Stimulated activated CD8-positive, alpha-beta memory T cell treated with anti-CD3 and anti-CD28 coated beads, Interleukin-7, amount 100 ng/mL, for 48 hours (primary cell): ENCODE results near the gene MAP7D2.
A peak's percentile ranks its signal among the peaks of the same experiment; 100 is the strongest.
"Not testable (repeated sequence)": the region's sequence is repeated elsewhere in the genome, so short reads cannot be mapped to it uniquely, and the experiment has no call there.

Source experiments
- DNase-seq, 2 donors: peaks; one replicate each; pipeline ENCODE4 v3.0.0-alpha.2; 2020; ENCODE audit warnings: low read depth in 1 of 2; ENCODE audit errors: extremely low read depth in 1 of 2

MAP7D2 gene

DNA sequence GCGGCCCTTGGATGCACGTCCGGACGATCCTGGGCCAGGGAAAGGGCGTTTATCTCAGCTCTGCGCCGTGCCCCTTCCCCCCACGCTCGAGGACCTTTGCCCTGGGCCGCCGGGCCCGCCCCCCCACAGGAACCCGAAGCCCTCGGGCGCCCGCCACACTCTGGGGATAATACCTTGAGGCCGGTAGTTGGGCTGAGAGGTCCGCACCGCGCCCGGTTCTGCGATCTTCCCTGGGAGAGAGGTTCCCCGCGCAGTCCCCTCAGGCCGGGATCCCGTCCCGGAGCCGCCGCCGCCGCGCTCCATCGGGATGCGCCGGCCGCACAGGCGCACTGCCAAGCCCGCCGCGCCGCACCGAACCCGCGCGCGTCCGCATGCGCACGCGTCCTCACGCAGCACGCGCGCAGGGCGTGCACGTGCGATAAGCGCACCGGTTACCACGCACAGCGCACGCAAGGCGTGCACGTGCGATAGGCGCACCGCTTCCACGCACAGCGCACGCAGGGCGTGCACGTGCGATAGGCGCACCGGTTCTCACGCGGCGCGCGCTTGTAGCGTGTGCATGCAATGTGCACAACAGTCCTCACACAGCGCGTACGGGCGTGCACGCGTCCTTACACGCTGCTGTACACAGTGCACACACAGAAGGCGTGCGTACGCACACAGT lies at the start of gene MAP7D2:
MAP7D2 (minus strand) TSS at position 331 of the 664 bp plus-strand sequence; CDS start at position 303, 28 bp downstream.
- DNase-seq: no peak

DNA sequence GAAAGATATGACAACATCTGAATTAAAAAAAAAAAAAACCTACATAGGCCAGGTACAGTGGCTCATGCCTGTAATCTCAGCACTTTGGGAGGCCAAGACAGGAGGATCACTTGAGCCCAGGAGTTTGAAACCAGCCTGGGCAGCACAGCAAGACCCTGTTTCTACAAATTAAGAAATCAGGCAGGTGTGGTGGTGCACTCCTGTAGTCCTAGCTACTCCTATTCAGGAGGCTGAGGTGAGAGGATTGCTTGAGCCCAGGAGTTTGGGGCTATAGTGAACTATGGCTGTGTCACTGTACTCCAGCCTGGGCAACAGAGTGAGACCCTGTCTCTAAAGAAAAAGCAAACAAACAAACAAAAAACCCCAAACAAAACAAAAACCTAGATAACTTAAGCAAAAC lies 45.8 kb upstream of the MAP7D2 start:
- not testable (repeated sequence) for DNase-seq

- no peak for DNase-seq
These were observed 43.2 kb upstream of the MAP7D2 start for GRCh38 chrX:20159797-20160385.

DNA sequence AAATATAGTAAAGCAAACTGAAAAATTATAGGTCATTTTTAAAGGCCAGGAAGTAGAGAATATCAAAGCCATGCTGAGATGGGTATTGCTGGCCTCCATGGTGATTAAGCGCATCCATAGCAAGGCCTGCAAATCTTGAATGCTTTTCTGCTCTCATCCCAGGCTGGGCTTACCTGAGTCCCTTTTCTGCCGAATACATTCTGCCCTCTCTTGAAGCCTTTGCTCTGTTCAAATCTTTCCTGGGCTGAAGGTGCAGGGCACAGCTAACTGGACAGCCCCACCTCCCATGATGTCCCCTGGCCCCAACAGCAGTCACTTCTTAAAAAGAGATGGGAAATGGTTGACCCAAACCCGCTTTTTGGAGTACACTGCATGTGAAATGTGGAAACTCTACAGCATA lies 35.0 kb upstream of the MAP7D2 start:
- DNase-seq: no peak

GRCh38 chrX:20149326-20149725 lies 32.6 kb upstream of the MAP7D2 start:
- no peak for DNase-seq

- no peak for DNase-seq
These were observed 30.9 kb upstream of the MAP7D2 start for GRCh38 chrX:20147561-20147960.

GRCh38 chrX:20144491-20144890 lies 27.8 kb upstream of the MAP7D2 start:
- no peak for DNase-seq

DNA sequence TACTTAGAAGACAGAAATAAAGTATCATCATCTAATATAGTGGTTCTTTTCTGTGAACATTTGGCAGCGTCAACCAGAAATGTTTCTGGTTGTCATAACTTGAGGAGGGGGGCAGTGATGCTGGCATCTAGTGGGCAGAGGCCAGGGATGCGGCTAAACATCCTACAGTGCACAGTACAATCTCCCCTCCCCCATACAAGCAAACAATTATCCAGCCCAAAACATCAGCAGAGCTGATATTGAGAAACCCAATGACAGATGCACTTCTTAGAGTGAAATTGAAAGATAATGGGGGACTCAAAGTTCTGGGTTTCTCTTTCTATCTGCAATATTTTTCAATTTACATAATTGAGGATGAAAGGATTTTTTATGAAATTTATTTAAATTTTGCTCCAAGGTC lies 26.9 kb upstream of the MAP7D2 start:
- no peak for DNase-seq

DNA sequence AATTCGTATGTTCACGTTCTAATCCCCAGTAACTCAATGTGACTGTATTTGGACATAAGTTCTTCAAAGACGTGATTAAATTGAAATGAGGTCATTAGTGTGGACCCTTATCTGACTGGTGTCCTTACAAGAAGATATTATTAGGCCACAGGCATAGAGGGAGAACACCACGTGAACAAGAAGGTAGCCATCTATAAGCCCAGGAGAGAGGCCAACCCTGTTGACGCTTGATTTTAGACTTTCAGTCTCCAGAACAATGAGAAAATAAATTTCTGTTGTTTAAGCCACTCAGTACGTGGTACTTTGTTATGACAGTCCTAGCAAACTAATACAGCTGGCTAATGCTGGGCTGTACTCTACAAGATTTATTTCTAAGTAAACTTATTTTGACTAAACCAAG lies 26.4 kb upstream of the MAP7D2 start:
- DNase-seq: no peak

GRCh38 chrX:20141281-20142220 lies 24.8 kb upstream of the MAP7D2 start, which contains the start of gene EIF1AX:
EIF1AX (minus strand) TSS chrX:20141838; CDS start chrX:20141640, 198 bp downstream.
- DNase-seq: peak; percentile 91 to 95

DNA sequence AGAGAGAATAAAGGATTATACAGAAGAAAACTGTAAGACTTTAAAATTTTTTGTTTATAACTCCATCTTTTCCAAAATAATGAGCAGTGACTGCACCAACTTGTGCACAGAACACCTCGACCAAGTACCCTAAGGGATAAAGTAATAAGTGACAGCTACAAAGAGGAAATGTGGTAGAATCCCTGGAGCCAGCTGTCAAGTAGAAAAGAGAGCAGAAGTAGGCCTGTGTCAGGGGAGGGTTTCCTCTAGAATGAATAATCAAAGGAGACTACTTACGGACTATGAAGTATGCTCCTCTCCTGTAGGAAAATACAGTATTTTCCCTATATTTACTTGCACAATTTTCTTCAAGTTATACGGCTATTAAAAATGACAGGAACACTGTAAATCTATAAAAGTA lies 23.7 kb upstream of the MAP7D2 start:
- no peak for DNase-seq

DNA sequence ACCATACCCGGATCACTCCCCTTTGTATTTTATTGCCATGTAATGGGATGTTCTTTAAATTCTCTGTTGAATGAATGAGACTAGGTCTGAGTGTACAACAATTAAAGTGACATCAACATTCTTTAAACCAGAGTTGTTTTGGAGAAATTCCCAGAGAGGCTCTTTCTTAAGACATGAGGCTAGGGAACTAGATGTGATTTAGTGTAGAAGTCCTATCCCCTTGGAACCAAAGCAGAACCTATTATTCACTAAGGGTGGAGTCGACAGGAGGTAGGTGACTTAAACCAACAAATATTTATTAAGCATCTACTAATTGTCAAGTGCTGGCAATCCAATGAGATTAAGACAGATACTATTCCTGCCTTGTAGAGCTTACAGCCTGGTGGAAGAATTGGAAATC lies 23.3 kb upstream of the MAP7D2 start:
- DNase-seq: no peak

- no peak for DNase-seq
These were observed 19.2 kb upstream of the MAP7D2 start for GRCh38 chrX:20135944-20136343.

DNA sequence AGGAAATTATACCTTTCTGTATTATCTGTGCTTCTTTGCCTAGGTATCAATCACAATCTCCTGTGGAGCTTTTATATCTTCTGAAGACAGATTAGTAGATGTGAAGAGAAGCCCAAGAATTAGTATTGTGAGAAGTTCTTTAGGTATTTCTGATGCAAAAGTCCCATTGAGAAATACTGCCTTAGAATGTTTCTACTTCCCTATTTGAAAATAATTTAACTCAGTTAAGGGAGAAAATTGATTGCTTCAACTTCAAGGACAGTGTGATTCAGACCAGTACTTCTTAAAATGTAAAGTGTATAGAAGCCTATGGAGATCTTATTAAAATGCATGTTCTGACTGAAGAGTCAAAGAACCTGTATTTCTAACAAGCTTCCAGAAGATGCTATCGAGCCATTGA lies 16.0 kb upstream of the MAP7D2 start:
- DNase-seq: no peak

DNA sequence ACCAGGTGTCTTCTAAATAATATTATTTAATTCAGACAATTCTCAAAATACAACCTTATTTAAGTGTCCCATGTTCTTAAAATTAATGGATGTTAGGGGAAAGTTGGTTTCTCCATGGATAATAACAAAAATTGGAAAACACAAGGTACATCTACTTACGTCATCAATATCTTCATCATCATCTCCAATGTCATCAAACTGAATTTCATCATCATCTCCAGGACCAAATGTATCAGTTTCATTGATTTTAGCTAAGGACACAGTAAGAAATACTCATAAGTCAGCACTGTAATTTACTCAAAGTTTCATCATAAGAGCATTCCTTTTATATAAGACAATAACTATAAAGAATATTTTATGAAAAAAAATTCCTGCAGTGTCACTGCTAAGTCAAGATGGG lies 13.7 kb upstream of the MAP7D2 start:
- DNase-seq: no peak

GRCh38 chrX:20129547-20129946 lies 12.8 kb upstream of the MAP7D2 start:
- no peak for DNase-seq

GRCh38 chrX:20128670-20129069 lies 12.0 kb upstream of the MAP7D2 start:
- DNase-seq: no peak

GRCh38 chrX:20127440-20127839 lies 10.7 kb upstream of the MAP7D2 start:
- not testable (repeated sequence) for DNase-seq

DNA sequence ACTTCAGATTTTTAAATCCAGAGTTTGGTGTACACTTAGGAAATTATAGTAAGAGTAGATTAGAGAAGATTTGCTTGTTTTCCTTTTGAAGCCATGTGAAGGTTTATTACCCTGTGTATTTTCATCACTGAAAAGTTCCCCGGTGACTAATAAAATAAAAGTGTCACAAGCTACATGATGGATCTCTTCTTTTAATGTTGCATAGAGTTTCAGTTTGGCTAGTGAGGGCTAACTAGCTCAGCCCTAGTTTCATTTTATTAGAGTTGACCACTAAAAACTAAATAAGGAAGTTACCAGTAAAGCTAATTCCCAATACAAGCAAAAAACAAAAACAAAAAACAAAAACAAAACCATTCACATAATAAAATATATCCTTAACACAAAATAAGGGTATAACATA lies 10.1 kb upstream of the MAP7D2 start:
- DNase-seq: not testable (repeated sequence)

GRCh38 chrX:20124964-20125363 lies 8.3 kb upstream of the MAP7D2 start:
- no peak for DNase-seq

GRCh38 chrX:20118065-20118824 lies 1.5 kb upstream of the MAP7D2 start:
- no peak for DNase-seq
